ENCODE data around the gene PRICKLE1. TPM values are rescaled to one million over a fixed set of nuclear protein-coding genes. Genes with fewer than 3 reads are reported as not detected.

The PRICKLE1 gene
- polyA plus RNA-seq, 1 donor from 2014 or later: 20.6 TPM

- no peak overlapping the region for H3K27ac ChIP-seq (ENCODE audit: low read length)
Observed at GRCh38 chr12:42421844-42422779, 167.4 kb downstream of the PRICKLE1 start.

More at GRCh38 chr12:42421844-42422779, 167.4 kb downstream of the PRICKLE1 start:
- no peak overlapping the region for H2AFZ ChIP-seq (ENCODE audit: low read depth, low read length)
- H3K4me2 ChIP-seq (ENCODE audit: low read length): no peak overlapping the region
- H3K9me2 ChIP-seq (ENCODE audit: insufficient read depth, low read length): no peaks in the 10 kb centered on the region
- H4K20me1 ChIP-seq (ENCODE audit: insufficient read depth): no peaks in the 10 kb centered on the region
- H3K79me2 ChIP-seq (replicated peaks; ENCODE audit: insufficient read depth, low read length): no peaks in the 10 kb centered on the region
- no peak overlapping the region for H3K4me3 ChIP-seq (ENCODE audit: low read length)
- no peaks in the 10 kb centered on the region for H3K9me3 ChIP-seq (ENCODE audit: low read length)
- H3K36me3 ChIP-seq (ENCODE audit: insufficient read depth, low read length): no peaks in the 10 kb centered on the region
- no peaks in the 10 kb centered on the region for H3F3A ChIP-seq (ENCODE audit: insufficient read depth, low read length, poor library complexity, severe bottlenecking)
- H3K9ac ChIP-seq (ENCODE audit: low read length): no peak overlapping the region
- no peaks in the 10 kb centered on the region for H3K27me3 ChIP-seq (ENCODE audit: insufficient read depth, low read depth, low read length)
- TF ChIP-seq POLR2AphosphoS5 (IDR thresholded peaks at IDR 0.05) (no peak), TAF1 (IDR thresholded peaks at IDR 0.05; ENCODE audit: low read depth) (no peak), EZH2 (IDR thresholded peaks at IDR 0.05; ENCODE audit: borderline replicate concordance, insufficient read depth, low read length, poor library complexity, severe bottlenecking) (no peak), SMC3 (conservative IDR thresholded peaks at IDR 0.05; ENCODE audit: poor library complexity) (no peak), MXI1 (conservative IDR thresholded peaks at IDR 0.05; ENCODE audit: poor library complexity, severe bottlenecking) (no peak), RAD21 (conservative IDR thresholded peaks at IDR 0.05) (no peak), REST (IDR thresholded peaks at IDR 0.05; ENCODE audit: borderline replicate concordance) (no peak), CTCF (IDR thresholded peaks at IDR 0.05; ENCODE audit: poor library complexity, severe bottlenecking) (no peak), EP300 (conservative IDR thresholded peaks at IDR 0.05; ENCODE audit: poor library complexity, severe bottlenecking) (no peak)
